Ovary (tissue), 9 donors: ENCODE measurements around the gene RACK1. TPM values are rescaled to one million over a fixed set of nuclear protein-coding genes. Genes with fewer than 3 reads are reported as not detected.

Experiments used
- DNase-seq, 5 donors: peaks; one replicate each; pipeline ENCODE4 v3.0.0-alpha.2; 2019 to 2020
- H3K27ac ChIP-seq, 2 donors: fragments of 200-600 bp; one replicate each; pipeline versions ENCODE4 v1.5.1 to v1.8.0; 2019 to 2022
- H3K27me3 ChIP-seq: fragments of 200-600 bp; one replicate; pipeline ENCODE4 v1.8.0; 2022
- H3K36me3 ChIP-seq: fragments of 200-600 bp; sonication (generic); one replicate; pipeline ENCODE4 v1.5.1; 2019
- H3K4me1 ChIP-seq: one replicate; pipeline ENCODE4 v1.8.1; 2013; ENCODE audit warnings: mild to moderate bottlenecking, moderate library complexity; ENCODE audit not compliant: insufficient read depth
- H3K4me3 ChIP-seq: fragments of 200-600 bp; sonication (generic); one replicate; pipeline ENCODE4 v1.5.1; 2017
- H3K9me3 ChIP-seq, 2 donors: fragments of 200-600 bp in 1 of 2; sonication (generic) in 1 of 2; one replicate each; pipeline versions ENCODE4 v1.5.1 to v1.8.1; 2013 to 2019; ENCODE audit warnings: mild to moderate bottlenecking in 1 of 2, moderate library complexity in 1 of 2
- EP300 ChIP-seq: sonication (generic); formaldehyde crosslinking; IDR thresholded peaks from one replicate; pipeline ENCODE4 v1.6.1; 2017; ENCODE audit warnings: antibody characterized with exemption
- POLR2A ChIP-seq: fragments of 450-650 bp; IDR thresholded peaks from one replicate; pipeline ENCODE4 v1.6.1; 2017; ENCODE audit warnings: antibody characterized with exemption, mild to moderate bottlenecking, moderate library complexity
- WGBS, 3 donors: extraction: QIAGEN DNeasy Blood & Tissue Kit in 1 of 3; methylation state at CpG; one replicate each; pipeline versions ENCODE4 v1.1.5 to v1.1.7; 2013 to 2017; 5-methylcytosine and 5-hydroxymethylcytosine counted together
- intact Hi-C, 4 donors: fragments of 100-400 bp; cut with DNase I; formaldehyde crosslinking; loops; one replicate each; pipeline versions ENCODE4 v1.11.0 to v1.15.1; 2022 to 2023
- microRNA-seq, 3 donors: library from miRNA; unstranded; fragments of <30 nt; microRNA quantifications; one replicate each; pipeline versions ENCODE4 to v1.2.0, GENCODE V29; 2019 to 2020
- polyA plus RNA-seq, 2 donors: library from polyadenylated mRNA; stranded (reverse); fragments of 200-250 nt in 1 of 2; fragments of 350-450 nt in 1 of 2; fragmentation: Illumina TruSeq in 1 of 2; extraction: RNeasy Lipid Tissue Mini Kit (QIAGEN cat#74804) in 1 of 2; gene quantifications; one replicate each; pipeline ENCODE4 v1.2.3, GENCODE V29; 2013 to 2014
- small RNA-seq: library from RNA; depleted of rRNA; stranded (forward); fragments of <200 nt; gene quantifications from one replicate; pipeline ENCODE3, GENCODE V24; 2016
- total RNA-seq, 7 donors: library from RNA; depleted of rRNA in 2 of 7; stranded (reverse); fragments of >200 nt in 2 of 7; fragmentation: NEBNext Ultra II Directional in 3 of 7; extraction: Animal tissue kit (Norgen Biotek cat#: 25700) in 3 of 7; gene quantifications; one replicate each; pipeline versions ENCODE4 v1.1.0 to v1.2.4, GENCODE V29; 2016 to 2023
- TF ChIP-seq, protein P1 (sequence below), 3 donors: fragments of 450-650 bp in 2 of 3; fragments of 200-600 bp in 1 of 3; IDR thresholded peaks; one replicate each; pipeline versions ENCODE4 v1.5.1 to v1.8.0; 2016 to 2022; ENCODE audit warnings: antibody characterized with exemption in 3 of 3, mild to moderate bottlenecking in 1 of 3
- donor health status: DM: no; HTN: no; CAD: no; lungs with moderate emphysema.
- donor health status: DM: no; HTN: no; CAD: no.
- donor health status: Bipolar disorder and iron deficiency.
- donor health status: DM: yes; HTN: yes; CAD: no.
- donor health status: DM: no; HTN: no; CAD: no.
- donor health status: DM: yes; HTN: yes; CAD: no.

Gene RACK1
- total and polyA plus RNA-seq, 9 donors: 2,570 to 4,895 (median 3,203) TPM

DNA sequence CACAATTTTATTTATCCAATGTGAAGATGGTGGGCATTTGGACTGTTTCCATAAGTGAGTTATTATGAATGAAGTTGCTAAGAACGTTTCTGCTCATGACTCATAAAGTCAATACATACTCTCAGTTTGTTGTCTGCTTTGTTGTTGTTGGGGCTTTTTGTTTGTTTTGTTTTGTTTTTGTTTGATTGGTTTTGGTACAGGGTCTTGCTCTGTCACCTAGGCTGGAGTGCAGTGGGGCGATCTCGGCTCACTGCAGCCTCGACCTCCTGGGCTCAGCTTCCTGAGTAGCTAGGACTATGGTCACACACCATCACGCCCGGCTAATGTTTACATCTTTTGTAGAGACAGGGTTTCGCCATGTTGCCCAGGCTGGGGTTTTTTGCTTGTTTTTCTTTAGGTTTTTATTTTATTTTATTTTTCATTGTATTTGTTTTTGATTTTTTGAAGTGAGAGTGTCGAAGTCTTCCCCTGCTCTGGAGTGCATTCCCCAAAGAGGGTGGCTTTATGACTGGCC is 56.7 kb downstream of the RACK1 start:
- no peak for DNase-seq
- no peaks in the 10 kb centered on the region for H3K27me3 ChIP-seq
- no peak overlapping the region for H3K4me3 ChIP-seq
- intact Hi-C loops: loop anchor here in 3 of 4 donors (5.0 to 10.0 kb wide), 3 partner anchors 35 to 402 kb away; partner anchors contain the start of genes TRIM41 (in 1 of the 3) and TRIM52 (in 1 of the 3)
- no peak overlapping the region for H3K27ac ChIP-seq
- no peaks in the 10 kb centered on the region for H3K9me3 ChIP-seq
- peaks cover 2% of the 10 kb centered on the region for H3K4me1 ChIP-seq
- H3K36me3 ChIP-seq: no peaks in the 10 kb centered on the region
- WGBS, 3 donors: 27 to 43% (median 30%) methylated on average over 8 of the region's 8 CpGs
- TF ChIP-seq EP300 (no peak), POLR2A (no peak)
- TF ChIP-seq, protein P1, sequence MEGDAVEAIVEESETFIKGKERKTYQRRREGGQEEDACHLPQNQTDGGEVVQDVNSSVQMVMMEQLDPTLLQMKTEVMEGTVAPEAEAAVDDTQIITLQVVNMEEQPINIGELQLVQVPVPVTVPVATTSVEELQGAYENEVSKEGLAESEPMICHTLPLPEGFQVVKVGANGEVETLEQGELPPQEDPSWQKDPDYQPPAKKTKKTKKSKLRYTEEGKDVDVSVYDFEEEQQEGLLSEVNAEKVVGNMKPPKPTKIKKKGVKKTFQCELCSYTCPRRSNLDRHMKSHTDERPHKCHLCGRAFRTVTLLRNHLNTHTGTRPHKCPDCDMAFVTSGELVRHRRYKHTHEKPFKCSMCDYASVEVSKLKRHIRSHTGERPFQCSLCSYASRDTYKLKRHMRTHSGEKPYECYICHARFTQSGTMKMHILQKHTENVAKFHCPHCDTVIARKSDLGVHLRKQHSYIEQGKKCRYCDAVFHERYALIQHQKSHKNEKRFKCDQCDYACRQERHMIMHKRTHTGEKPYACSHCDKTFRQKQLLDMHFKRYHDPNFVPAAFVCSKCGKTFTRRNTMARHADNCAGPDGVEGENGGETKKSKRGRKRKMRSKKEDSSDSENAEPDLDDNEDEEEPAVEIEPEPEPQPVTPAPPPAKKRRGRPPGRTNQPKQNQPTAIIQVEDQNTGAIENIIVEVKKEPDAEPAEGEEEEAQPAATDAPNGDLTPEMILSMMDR (IDR thresholded peaks at IDR 0.05): no peak

Small RNAs within 50 kb of the gene (microRNA-seq; reads per million reads assigned to microRNA genes)
- gene MIR4638: 0 to 0.38 (median 0.16) reads per million in 3 donors

Small RNAs within 50 kb of the gene (small RNA-seq; reads per million reads assigned to genes)
- gene MIR4638 (not detected), gene SNORD95 (not detected), gene SNORD96A (not detected)

Other genes with a start within 250 kb of the RACK1 start
- 10 to 100 TPM in 3 of 7 donors, 1 to 10 TPM in 3, under 1 TPM in 1; 0.76 to 46.4 (median 9.6) TPM for gene BTNL9, start 203.6 kb downstream of the RACK1 start, total RNA-seq
- 10 to 100 TPM in 1 of 2 donors, 1 to 10 TPM in 1; 7.0 to 10.5 TPM for gene BTNL9, start 203.6 kb downstream of the RACK1 start, polyA plus RNA-seq
- not detected for gene OR2V1, start 112.7 kb downstream of the RACK1 start, total RNA-seq
- gene OR2V1, start 112.7 kb downstream of the RACK1 start, polyA plus RNA-seq: not detected
- under 1 TPM in 1 of 7 donors, not detected in 6; 0.80 TPM for gene OR2V2, start 96.3 kb downstream of the RACK1 start, total RNA-seq
- gene OR2V2, start 96.3 kb downstream of the RACK1 start, polyA plus RNA-seq: not detected
- 1 to 10 TPM in 2 of 7 donors, under 1 TPM in 5; 0.34 to 2.9 (median 0.93) TPM for gene TRIM7, start 38.7 kb downstream of the RACK1 start, total RNA-seq
- under 1 TPM; 0.45 to 0.82 TPM for gene TRIM7, start 38.7 kb downstream of the RACK1 start, polyA plus RNA-seq
- gene TRIM41, start 20.6 kb downstream of the RACK1 start, total RNA-seq: 10 to 100 TPM in 6 of 7 donors, 1 to 10 TPM in 1; 8.2 to 22.7 (median 17.6) TPM
- 10 to 100 TPM; 11.1 to 13.2 TPM for gene TRIM41, start 20.6 kb downstream of the RACK1 start, polyA plus RNA-seq
- 10 to 100 TPM; 13.0 to 18.8 (median 17.2) TPM for gene TRIM52, start 17.2 kb upstream of the RACK1 start, total RNA-seq
- 10 to 100 TPM; 13.5 to 15.3 TPM for gene TRIM52, start 17.2 kb upstream of the RACK1 start, polyA plus RNA-seq
- gene OR4F3, start 123.4 kb upstream of the RACK1 start, total RNA-seq: under 1 TPM in 3 of 7 donors, not detected in 4; 0.23 to 0.55 (median 0.43) TPM
- not detected for gene OR4F3, start 123.4 kb upstream of the RACK1 start, polyA plus RNA-seq